NT2/D1 (cell line): ENCODE data around the gene KCNJ15.

Experiments
- SUZ12 ChIP-seq: IDR thresholded peaks from 2 replicates; pipeline ENCODE4 v1.6.1; 2011; ENCODE audit not compliant: insufficient read length, insufficient read depth; ENCODE audit errors: extremely low read depth
- YY1 ChIP-seq: IDR thresholded peaks from 2 replicates; pipeline ENCODE4 v1.6.1; 2011; ENCODE audit not compliant: insufficient read length, insufficient read depth
- ZNF274 ChIP-seq: IDR thresholded peaks from 2 replicates; pipeline ENCODE4 v1.6.1; 2011; ENCODE audit warnings: mild to moderate bottlenecking, low read depth, low read length

GRCh38 chr21:38227401-38227800 lies 29.4 kb upstream of the KCNJ15 start:
- TF ChIP-seq SUZ12 (no peak), ZNF274 (no peak), YY1 (no peak)
